Stimulated activated CD8-positive, alpha-beta memory T cell treated with anti-CD3 and anti-CD28 coated beads, Interleukin-4, amount 100 ng/mL, for 48 hours (primary cell): ENCODE measurements around the gene CD79A.
"Not testable (repeated sequence)": the region's sequence is repeated elsewhere in the genome, so short reads cannot be mapped to it uniquely, and the experiment has no call there.

Experiments
- DNase-seq: peaks from one replicate; pipeline ENCODE4 v3.0.0-alpha.2; 2020

CD79A gene

GRCh38 chr19:41863209-41863931 lies 13.7 kb upstream of the CD79A start:
- DNase-seq = peak; percentile 31

- DNase-seq = no peak
These were observed 12.7 kb upstream of the CD79A start for GRCh38 chr19:41864374-41864773.

- DNase-seq = peak; percentile 45
These were observed 10.8 kb upstream of the CD79A start for GRCh38 chr19:41866284-41866683.

- peak; percentile 29 for DNase-seq
These were observed 8.7 kb upstream of the CD79A start for GRCh38 chr19:41868120-41868988.

GRCh38 chr19:41868989-41869300 lies 8.1 kb upstream of the CD79A start:
- DNase-seq = no peak

- peak; percentile 26 for DNase-seq
These were observed 7.6 kb upstream of the CD79A start for GRCh38 chr19:41869374-41869955.

GRCh38 chr19:41870401-41870873 lies 6.6 kb upstream of the CD79A start:
- DNase-seq = peak; percentile 52

- peak; percentile 83 for DNase-seq
These were observed 5.3 kb upstream of the CD79A start for GRCh38 chr19:41871573-41872383.

GRCh38 chr19:41872384-41872774 lies 4.7 kb upstream of the CD79A start:
- DNase-seq = peak; percentile 53

GRCh38 chr19:41872775-41873647 lies 4.1 kb upstream of the CD79A start:
- DNase-seq = peak; percentile 85

GRCh38 chr19:41875973-41876372 lies 1.1 kb upstream of the CD79A start:
- not testable (repeated sequence) for DNase-seq

GRCh38 chr19:41877916-41878905 lies 1.1 kb downstream of the CD79A start:
- no peak for DNase-seq

- no peak for DNase-seq
These were observed 2.0 kb downstream of the CD79A start for GRCh38 chr19:41879080-41879479.

- no peak for DNase-seq
These were observed 2.7 kb downstream of the CD79A start for GRCh38 chr19:41879670-41880328.

- no peak for DNase-seq
These were observed 3.2 kb downstream of the CD79A start for GRCh38 chr19:41880329-41880708.

GRCh38 chr19:41882568-41883462 lies 5.7 kb downstream of the CD79A start, which contains the start of gene ARHGEF1:
Gene ARHGEF1 (plus strand): TSS chr19:41883184. CDS start chr19:41888083, 4,899 bp downstream.
- DNase-seq = peak; percentile 71

- DNase-seq = no peak
These were observed 6.4 kb downstream of the CD79A start for GRCh38 chr19:41883463-41883820.

GRCh38 chr19:41883821-41884733 lies 7.0 kb downstream of the CD79A start:
- peak; percentile 94 for DNase-seq
